Hepatocyte (in vitro differentiated cells): Measurements from ENCODE around the gene CNST.

ENCODE experiments used
- CTCF ChIP-seq: fragments of 200-600 bp; sonication (generic); IDR thresholded peaks from 2 replicates; pipeline ENCODE4 v1.5.1; 2016; ENCODE audit warnings: antibody characterized with exemption, mild to moderate bottlenecking; ENCODE audit not compliant: poor library complexity
- EZH2phosphoT487 ChIP-seq: fragments of 200-600 bp; sonication (generic); IDR thresholded peaks from one replicate; pipeline ENCODE4 v1.6.1; 2018; ENCODE audit warnings: antibody characterized with exemption, mild to moderate bottlenecking, low read depth, moderate library complexity; ENCODE audit not compliant: unreplicated experiment, severe bottlenecking

- TF ChIP-seq CTCF (no peak), EZH2phosphoT487 (no peak)
Measured at GRCh38 chr1:246674049-246674448, 107.8 kb downstream of the CNST start.
